ENCODE measurements around the gene CIP2A. TPM values are rescaled to one million over a fixed set of nuclear protein-coding genes. Genes with fewer than 3 reads are reported as not detected.

Gene CIP2A
- total and polyA plus RNA-seq, 4 donors: 0.62 to 44.9 (median 0.95) TPM

DNA sequence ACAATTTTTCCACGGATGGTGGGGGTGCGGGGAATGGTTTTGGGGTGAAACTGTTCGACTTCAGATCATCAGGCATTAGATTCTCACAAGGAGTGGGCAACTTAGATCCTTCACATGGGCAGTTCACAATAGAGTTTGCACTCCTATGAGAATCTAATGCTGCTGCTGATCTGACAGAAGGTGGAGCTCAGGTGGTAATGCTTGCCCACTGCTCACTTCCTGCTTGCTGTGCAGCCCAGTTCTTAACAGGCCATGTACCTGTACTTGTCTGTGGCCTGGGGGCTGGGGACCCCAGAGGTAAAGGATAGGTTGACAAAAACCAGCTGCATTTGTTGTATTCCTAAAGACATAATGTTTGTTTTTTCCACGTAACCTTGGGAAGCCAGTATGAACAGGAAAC, 16.3 kb upstream of the CIP2A start:
- H3K4me3 ChIP-seq (ENCODE audit: low read depth in 1 of 3, low read length in 3 of 3): no peak overlapping the region
- H3K4me1 ChIP-seq (ENCODE audit: control insufficient read depth in 4 of 4, insufficient read depth in 4 of 4, low read length in 3 of 4): peaks cover 0 to 2% (median 0%) of the 10 kb centered on the region in 4 donors
- H3K36me3 ChIP-seq (ENCODE audit: control insufficient read depth in 4 of 4, insufficient read depth in 3 of 4, low read depth in 1 of 4, low read length in 3 of 4): peaks cover 0 to 2% (median 1%) of the 10 kb centered on the region in 4 donors
- no peak overlapping the region for H3K27ac ChIP-seq (ENCODE audit: low read depth in 1 of 2, low read length in 2 of 2)
- 74% methylated on average over 4 of the region's 4 CpGs for WGBS
- no peaks in the 10 kb centered on the region for H3K27me3 ChIP-seq (ENCODE audit: control insufficient read depth in 4 of 4, insufficient read depth in 4 of 4, low read length in 3 of 4)
- H3K9ac ChIP-seq (ENCODE audit: low read depth in 1 of 2, low read length in 2 of 2): no peak overlapping the region
- no peak for DNase-seq (ENCODE audit: low spot score)
- H3K9me3 ChIP-seq (ENCODE audit: control insufficient read depth in 4 of 4, low read length in 3 of 4): no peaks in the 10 kb centered on the region
- TF ChIP-seq HNF4A (conservative IDR thresholded peaks at IDR 0.05): no peak
- TF ChIP-seq NR2F2 (IDR thresholded peaks at IDR 0.05): no peak
- TF ChIP-seq, protein P1, sequence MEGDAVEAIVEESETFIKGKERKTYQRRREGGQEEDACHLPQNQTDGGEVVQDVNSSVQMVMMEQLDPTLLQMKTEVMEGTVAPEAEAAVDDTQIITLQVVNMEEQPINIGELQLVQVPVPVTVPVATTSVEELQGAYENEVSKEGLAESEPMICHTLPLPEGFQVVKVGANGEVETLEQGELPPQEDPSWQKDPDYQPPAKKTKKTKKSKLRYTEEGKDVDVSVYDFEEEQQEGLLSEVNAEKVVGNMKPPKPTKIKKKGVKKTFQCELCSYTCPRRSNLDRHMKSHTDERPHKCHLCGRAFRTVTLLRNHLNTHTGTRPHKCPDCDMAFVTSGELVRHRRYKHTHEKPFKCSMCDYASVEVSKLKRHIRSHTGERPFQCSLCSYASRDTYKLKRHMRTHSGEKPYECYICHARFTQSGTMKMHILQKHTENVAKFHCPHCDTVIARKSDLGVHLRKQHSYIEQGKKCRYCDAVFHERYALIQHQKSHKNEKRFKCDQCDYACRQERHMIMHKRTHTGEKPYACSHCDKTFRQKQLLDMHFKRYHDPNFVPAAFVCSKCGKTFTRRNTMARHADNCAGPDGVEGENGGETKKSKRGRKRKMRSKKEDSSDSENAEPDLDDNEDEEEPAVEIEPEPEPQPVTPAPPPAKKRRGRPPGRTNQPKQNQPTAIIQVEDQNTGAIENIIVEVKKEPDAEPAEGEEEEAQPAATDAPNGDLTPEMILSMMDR (IDR thresholded peaks at IDR 0.05; ENCODE audit: low read depth, low read length, missing input control): no peak
- no peak for TF ChIP-seq YY1 (IDR thresholded peaks at IDR 0.05)
- TF ChIP-seq HNF4G (IDR thresholded peaks at IDR 0.05): no peak
- TF ChIP-seq, protein P2, sequence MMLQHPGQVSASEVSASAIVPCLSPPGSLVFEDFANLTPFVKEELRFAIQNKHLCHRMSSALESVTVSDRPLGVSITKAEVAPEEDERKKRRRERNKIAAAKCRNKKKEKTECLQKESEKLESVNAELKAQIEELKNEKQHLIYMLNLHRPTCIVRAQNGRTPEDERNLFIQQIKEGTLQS (IDR thresholded peaks at IDR 0.05): no peak
- no peak for TF ChIP-seq FOXA2 (IDR thresholded peaks at IDR 0.05)
- no peak for TF ChIP-seq FOXA1 (IDR thresholded peaks at IDR 0.05)
- no peak for TF ChIP-seq RXRA (IDR thresholded peaks at IDR 0.05)
- TF ChIP-seq, protein P3, sequence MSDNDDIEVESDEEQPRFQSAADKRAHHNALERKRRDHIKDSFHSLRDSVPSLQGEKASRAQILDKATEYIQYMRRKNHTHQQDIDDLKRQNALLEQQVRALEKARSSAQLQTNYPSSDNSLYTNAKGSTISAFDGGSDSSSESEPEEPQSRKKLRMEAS (IDR thresholded peaks at IDR 0.05): no peak
- TF ChIP-seq ZBTB33 (IDR thresholded peaks at IDR 0.05): no peak
- TF ChIP-seq, protein P4, sequence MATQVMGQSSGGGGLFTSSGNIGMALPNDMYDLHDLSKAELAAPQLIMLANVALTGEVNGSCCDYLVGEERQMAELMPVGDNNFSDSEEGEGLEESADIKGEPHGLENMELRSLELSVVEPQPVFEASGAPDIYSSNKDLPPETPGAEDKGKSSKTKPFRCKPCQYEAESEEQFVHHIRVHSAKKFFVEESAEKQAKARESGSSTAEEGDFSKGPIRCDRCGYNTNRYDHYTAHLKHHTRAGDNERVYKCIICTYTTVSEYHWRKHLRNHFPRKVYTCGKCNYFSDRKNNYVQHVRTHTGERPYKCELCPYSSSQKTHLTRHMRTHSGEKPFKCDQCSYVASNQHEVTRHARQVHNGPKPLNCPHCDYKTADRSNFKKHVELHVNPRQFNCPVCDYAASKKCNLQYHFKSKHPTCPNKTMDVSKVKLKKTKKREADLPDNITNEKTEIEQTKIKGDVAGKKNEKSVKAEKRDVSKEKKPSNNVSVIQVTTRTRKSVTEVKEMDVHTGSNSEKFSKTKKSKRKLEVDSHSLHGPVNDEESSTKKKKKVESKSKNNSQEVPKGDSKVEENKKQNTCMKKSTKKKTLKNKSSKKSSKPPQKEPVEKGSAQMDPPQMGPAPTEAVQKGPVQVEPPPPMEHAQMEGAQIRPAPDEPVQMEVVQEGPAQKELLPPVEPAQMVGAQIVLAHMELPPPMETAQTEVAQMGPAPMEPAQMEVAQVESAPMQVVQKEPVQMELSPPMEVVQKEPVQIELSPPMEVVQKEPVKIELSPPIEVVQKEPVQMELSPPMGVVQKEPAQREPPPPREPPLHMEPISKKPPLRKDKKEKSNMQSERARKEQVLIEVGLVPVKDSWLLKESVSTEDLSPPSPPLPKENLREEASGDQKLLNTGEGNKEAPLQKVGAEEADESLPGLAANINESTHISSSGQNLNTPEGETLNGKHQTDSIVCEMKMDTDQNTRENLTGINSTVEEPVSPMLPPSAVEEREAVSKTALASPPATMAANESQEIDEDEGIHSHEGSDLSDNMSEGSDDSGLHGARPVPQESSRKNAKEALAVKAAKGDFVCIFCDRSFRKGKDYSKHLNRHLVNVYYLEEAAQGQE (IDR thresholded peaks at IDR 0.05): no peak
- no peak for TF ChIP-seq TAF1 (conservative IDR thresholded peaks at IDR 0.05)
- no peak for TF ChIP-seq JUND (IDR thresholded peaks at IDR 0.05)
- TF ChIP-seq RAD21 (IDR thresholded peaks at IDR 0.05): no peak

- Histone ChIP-seq H3K9me3 (ENCODE audit: control insufficient read depth in 4 of 4, low read length in 3 of 4) (no peaks in the 10 kb centered on the region), H3K9ac (ENCODE audit: low read depth in 1 of 2, low read length in 2 of 2) (no peak overlapping the region), H3K4me1 (ENCODE audit: control insufficient read depth in 4 of 4, insufficient read depth in 4 of 4, low read length in 3 of 4) (peaks cover 0 to 2% (median 0%) of the 10 kb centered on the region in 4 donors), H3K36me3 (ENCODE audit: control insufficient read depth in 4 of 4, insufficient read depth in 3 of 4, low read depth in 1 of 4, low read length in 3 of 4) (no peaks in the 10 kb centered on the region), H3K27ac (ENCODE audit: low read depth in 1 of 2, low read length in 2 of 2) (no peak overlapping the region), H3K4me3 (ENCODE audit: low read depth in 1 of 3, low read length in 3 of 3) (no peak overlapping the region), H3K27me3 (ENCODE audit: control insufficient read depth in 4 of 4, insufficient read depth in 4 of 4, low read length in 3 of 4) (no peaks in the 10 kb centered on the region)
- 98% methylated on average over 2 of the region's 2 CpGs for WGBS
- no peak for DNase-seq (ENCODE audit: low spot score)
- TF ChIP-seq, protein P3 (IDR thresholded peaks at IDR 0.05): no peak
- TF ChIP-seq, protein P4 (IDR thresholded peaks at IDR 0.05): no peak
- TF ChIP-seq SP1 (IDR thresholded peaks at IDR 0.05): no peak
- TF ChIP-seq, protein P2 (IDR thresholded peaks at IDR 0.05): no peak
- no peak for TF ChIP-seq FOXA2 (IDR thresholded peaks at IDR 0.05)
- no peak for TF ChIP-seq RAD21 (IDR thresholded peaks at IDR 0.05)
- no peak for TF ChIP-seq FOXA1 (IDR thresholded peaks at IDR 0.05)
- no peak for TF ChIP-seq HNF4A (conservative IDR thresholded peaks at IDR 0.05)
- TF ChIP-seq YY1 (IDR thresholded peaks at IDR 0.05): no peak
Measured at GRCh38 chr3:108605028-108605427, 15.8 kb upstream of the CIP2A start.
